ENCODE data around the gene LGR6. TPM values are rescaled to one million over a fixed set of nuclear protein-coding genes. Genes with fewer than 3 reads are reported as not detected.

The LGR6 gene
- total RNA-seq, 6 experiments from 2014 or later = 0.17 to 2.0 (median 1.0) TPM

DNA sequence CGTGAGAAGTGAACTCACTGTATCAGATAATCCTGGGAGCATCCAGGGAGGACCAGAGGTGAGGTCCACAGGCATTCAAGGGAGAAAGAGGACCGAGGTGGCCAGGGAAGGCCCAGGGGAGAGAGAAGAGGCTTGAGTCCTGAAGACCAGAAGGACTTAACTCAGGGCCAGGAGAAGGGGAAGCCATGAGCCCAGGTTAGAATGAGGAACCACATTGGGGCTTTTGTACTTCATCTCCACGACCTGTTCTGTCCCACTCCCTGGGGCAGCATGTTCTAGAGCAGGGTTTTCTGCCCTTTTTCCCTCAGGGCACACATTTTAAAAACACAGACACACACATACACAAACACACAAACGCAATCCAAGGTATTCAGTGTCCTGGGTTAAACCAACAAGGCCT lies 8.4 kb downstream of the LGR6 start:
- no peaks in the 10 kb centered on the region for H3K36me3 ChIP-seq
- H3K4me1 ChIP-seq = no peaks in the 10 kb centered on the region
- H3K27ac ChIP-seq = no peak overlapping the region
- WGBS (ENCODE audit: insufficient coverage, low coverage, low lambda C conversion rate, missing lambda C conversion rate) = 36% methylated on average over 2 of the region's 4 CpGs
- H3K4me3 ChIP-seq = no peak overlapping the region
- no peaks in the 10 kb centered on the region for H3K27me3 ChIP-seq
- intact Hi-C loops (cut with DNase I) = no loop called here
- H3K9me3 ChIP-seq = no peaks in the 10 kb centered on the region
- DNase-seq (no peak), ATAC-seq (no peak)
- no peak for TF ChIP-seq POLR2A (IDR thresholded peaks at IDR 0.05)
- TF ChIP-seq, protein P1, sequence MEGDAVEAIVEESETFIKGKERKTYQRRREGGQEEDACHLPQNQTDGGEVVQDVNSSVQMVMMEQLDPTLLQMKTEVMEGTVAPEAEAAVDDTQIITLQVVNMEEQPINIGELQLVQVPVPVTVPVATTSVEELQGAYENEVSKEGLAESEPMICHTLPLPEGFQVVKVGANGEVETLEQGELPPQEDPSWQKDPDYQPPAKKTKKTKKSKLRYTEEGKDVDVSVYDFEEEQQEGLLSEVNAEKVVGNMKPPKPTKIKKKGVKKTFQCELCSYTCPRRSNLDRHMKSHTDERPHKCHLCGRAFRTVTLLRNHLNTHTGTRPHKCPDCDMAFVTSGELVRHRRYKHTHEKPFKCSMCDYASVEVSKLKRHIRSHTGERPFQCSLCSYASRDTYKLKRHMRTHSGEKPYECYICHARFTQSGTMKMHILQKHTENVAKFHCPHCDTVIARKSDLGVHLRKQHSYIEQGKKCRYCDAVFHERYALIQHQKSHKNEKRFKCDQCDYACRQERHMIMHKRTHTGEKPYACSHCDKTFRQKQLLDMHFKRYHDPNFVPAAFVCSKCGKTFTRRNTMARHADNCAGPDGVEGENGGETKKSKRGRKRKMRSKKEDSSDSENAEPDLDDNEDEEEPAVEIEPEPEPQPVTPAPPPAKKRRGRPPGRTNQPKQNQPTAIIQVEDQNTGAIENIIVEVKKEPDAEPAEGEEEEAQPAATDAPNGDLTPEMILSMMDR (IDR thresholded peaks at IDR 0.05) = no peak

DNA sequence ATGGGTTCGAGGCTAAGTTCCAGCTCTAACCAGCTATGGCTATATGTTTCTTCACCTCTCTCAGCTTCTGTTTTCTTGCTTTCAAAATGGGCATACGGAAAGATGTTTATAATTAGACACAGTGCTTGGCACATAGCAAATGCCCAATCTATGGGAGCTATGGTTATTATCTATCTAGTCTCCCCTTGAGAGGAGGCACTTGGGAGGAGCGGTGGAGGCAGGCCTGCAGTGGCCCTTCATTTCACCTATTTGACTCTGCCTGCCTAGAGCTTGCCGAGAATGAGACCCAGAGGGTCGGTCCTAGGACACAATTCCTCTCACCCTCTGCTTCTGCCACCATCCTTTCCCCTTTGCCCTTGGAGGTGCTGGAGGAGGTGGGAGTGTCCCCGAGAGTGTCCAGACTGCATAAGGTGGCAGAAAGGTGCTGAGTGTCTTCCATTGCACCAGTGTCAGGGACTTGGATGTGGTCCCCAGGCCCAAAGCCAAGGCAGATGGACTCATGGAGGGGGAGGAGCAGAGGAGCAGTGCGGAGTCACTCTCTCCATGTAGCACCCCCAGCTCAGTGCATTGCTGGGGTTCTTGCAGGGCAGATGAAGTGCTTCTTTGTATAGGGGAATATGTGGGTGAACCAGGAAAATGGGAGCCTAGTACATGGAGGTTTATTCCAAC lies 9.0 kb downstream of the LGR6 start:
- intact Hi-C loops (cut with DNase I) = no loop called here
- H3K4me3 ChIP-seq = no peak overlapping the region
- no peaks in the 10 kb centered on the region for H3K4me1 ChIP-seq
- H3K27me3 ChIP-seq = no peaks in the 10 kb centered on the region
- H3K27ac ChIP-seq = no peak overlapping the region
- 63% methylated on average over 2 of the region's 7 CpGs for WGBS (ENCODE audit: insufficient coverage, low coverage, low lambda C conversion rate, missing lambda C conversion rate)
- H3K9me3 ChIP-seq = no peaks in the 10 kb centered on the region
- ATAC-seq (no peak), DNase-seq (no peak)
- H3K36me3 ChIP-seq = no peaks in the 10 kb centered on the region
- TF ChIP-seq, protein P1 (IDR thresholded peaks at IDR 0.05) = no peak
- TF ChIP-seq POLR2A (IDR thresholded peaks at IDR 0.05) = no peak

DNA sequence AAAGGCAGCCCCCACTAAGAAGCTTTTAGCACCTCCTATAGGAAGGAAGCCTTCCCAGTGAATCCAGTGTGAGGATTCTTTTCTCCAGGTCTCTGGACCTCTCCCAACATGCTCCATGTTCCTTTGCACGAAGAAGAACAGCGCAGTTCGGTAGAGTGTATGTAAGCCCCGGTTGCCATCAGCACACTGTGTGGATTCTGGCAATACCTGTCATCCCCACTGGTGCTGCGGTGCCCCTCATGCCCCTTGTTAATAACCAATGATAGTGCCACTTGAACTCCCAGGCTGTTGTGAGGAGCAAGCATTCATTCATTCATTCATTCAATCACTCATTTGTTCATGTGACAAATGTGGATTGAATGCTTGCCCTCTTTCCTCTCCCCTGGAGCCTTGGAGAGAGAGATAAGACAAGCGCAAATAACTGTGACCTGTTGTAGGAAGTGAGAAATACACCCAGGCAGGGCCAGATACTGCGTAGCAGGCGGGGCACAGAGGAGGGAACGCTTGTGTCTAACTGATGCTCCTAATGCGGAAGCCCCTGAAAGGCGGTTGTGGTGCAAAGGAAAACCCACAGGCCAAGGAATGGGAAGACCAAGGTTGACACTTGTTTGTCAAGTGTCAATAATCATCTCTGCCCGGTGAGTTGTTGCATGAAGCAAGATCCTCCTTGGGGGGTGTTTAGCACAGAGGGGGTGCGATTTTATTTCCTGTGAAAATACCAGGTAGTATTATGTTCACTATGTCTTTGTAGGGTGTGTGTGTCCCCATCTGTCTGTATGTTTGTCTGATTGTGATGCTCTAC lies 9.8 kb downstream of the LGR6 start:
- Histone ChIP-seq H3K36me3 (no peaks in the 10 kb centered on the region), H3K9me3 (no peaks in the 10 kb centered on the region), H3K4me1 (no peaks in the 10 kb centered on the region), H3K27ac (no peak overlapping the region), H3K27me3 (no peaks in the 10 kb centered on the region), H3K4me3 (no peak overlapping the region)
- no peak for ATAC-seq
- 58% methylated on average over 8 of the region's 13 CpGs for WGBS (ENCODE audit: insufficient coverage, low coverage, low lambda C conversion rate, missing lambda C conversion rate)
- no peak for TF ChIP-seq POLR2A (IDR thresholded peaks at IDR 0.05)
- TF ChIP-seq, protein P1 (IDR thresholded peaks at IDR 0.05) = no peak
- intact Hi-C loops (cut with DNase I) = no loop called here
- DNase-seq = no peak

DNA sequence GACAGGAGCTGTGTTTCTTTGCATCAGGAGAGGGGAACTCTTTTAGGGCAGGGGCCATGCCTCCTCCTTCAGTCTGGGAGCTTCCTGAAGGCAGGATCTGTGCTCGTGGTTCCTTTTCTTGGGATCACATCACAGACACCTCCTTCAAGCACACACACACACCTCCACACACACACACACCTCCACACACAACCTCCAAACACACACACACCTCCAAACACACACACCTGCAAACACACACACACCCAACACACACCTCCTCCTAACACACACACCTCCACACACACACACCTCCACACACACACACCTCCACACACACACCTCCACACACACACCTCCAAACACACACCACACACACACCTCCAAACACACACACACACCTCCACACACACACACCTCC lies 10.5 kb downstream of the LGR6 start:
- no peaks in the 10 kb centered on the region for H3K4me1 ChIP-seq
- 60% methylated on average over 1 of the region's 1 CpG for whole genome bisulfite sequencing (ENCODE audit: insufficient coverage, low coverage, low lambda C conversion rate, missing lambda C conversion rate)
- intact Hi-C loops (cut with DNase I) = no loop called here
- H3K27ac ChIP-seq = no peak overlapping the region
- no peaks in the 10 kb centered on the region for H3K36me3 ChIP-seq
- H3K27me3 ChIP-seq = no peaks in the 10 kb centered on the region
- no peak overlapping the region for H3K4me3 ChIP-seq
- no peaks in the 10 kb centered on the region for H3K9me3 ChIP-seq
- TF ChIP-seq, protein P1 (IDR thresholded peaks at IDR 0.05) = no peak
- no peak for TF ChIP-seq POLR2A (IDR thresholded peaks at IDR 0.05)
- ATAC-seq (no peak), DNase-seq (no peak)

All from right lobe of liver (tissue), 6 donors.